SHP77 (cell line): ENCODE results near the gene PLCB1.
"Not testable (repeated sequence)": the region's sequence is repeated elsewhere in the genome, so short reads cannot be mapped to it uniquely, and the experiment has no call there.

Experiments
- DNase-seq, 2 experiments: peaks; one replicate each; lab custom pipeline; 2025; lab: John Stamatoyannopoulos, UW

Gene PLCB1

GRCh38 chr20:8156235-8157079 is 24.4 kb downstream of the PLCB1 start:
- peak; percentile 61 to 66 for DNase-seq

- DNase-seq = not testable (repeated sequence)
Observed at GRCh38 chr20:8159217-8159616, 27.2 kb downstream of the PLCB1 start.

DNA sequence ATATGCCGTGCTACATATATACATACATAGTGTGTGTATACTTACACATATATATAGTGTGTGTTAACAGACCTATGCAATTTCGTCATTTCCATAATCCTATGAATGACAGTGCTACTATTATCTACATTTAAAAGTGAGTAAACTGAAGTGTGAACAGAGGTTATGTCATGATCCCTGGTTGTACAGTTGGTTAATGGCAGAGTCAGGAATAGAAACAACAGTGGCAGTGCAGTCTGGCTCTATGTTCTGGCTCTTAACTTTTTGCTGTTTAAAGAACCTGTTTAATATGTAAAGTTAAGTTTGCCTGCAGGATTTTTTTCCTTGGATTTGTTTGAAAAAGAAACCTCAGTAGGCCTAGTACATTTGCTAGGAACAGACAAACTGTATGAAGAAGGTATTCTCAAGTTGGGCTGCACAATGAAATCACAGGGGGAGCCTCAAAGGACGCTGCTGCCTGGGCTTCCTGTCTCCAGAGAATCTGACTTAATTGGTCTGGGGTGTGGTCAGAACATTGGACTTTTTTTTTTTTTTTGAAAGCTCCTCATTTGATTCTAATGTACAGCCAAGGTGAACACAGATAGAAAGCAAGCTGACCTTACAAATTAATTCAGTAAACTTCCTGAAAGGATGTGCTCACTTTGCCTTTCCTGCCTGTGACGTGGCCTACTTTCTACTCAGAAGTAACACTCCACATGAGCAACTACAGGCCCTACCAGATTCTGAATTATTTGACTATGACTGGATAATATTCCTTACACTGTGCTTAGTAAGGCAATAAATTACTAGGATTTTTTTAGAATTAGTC is 29.4 kb downstream of the PLCB1 start:
- DNase-seq = no peak

DNA sequence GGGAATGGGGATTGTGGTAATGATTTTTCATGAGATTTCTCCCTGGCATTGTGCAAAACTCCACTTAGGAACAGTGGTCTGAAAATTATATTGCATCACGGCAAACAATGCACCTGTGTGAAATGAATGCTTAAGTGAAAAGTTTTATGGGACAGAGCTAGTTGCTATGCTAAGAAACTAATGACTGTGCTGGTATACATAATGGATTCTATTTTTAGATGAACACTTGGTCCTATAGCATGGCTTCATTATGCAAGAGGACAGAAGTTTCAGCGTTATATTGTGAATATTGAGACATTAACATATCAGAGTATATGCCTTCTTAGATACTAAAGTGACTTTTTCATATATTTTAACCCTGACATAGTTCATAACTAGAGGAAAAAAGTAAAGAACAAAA is 30.5 kb downstream of the PLCB1 start:
- DNase-seq = no peak

- DNase-seq = no peak
Observed at GRCh38 chr20:8163543-8163942, 31.5 kb downstream of the PLCB1 start.

DNA sequence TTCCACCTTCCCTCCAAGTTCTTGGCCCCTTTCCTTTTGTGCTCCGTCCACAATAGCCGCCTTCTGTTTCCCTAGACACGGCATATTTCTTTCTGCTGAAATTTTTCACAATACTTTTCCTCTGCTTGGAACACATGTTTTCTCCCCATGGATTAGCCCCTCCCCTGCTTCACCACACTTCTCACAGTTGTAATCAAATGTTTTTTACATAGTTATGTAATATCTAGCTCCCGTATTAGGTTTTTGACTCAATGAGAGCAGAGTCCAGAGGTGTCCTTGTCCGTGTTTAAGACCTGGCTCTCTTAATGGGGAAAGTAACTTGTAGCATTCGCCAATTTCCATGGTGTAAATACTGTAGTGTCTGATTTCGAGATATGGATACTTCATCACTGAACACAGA is 34.7 kb downstream of the PLCB1 start:
- no peak for DNase-seq

DNA sequence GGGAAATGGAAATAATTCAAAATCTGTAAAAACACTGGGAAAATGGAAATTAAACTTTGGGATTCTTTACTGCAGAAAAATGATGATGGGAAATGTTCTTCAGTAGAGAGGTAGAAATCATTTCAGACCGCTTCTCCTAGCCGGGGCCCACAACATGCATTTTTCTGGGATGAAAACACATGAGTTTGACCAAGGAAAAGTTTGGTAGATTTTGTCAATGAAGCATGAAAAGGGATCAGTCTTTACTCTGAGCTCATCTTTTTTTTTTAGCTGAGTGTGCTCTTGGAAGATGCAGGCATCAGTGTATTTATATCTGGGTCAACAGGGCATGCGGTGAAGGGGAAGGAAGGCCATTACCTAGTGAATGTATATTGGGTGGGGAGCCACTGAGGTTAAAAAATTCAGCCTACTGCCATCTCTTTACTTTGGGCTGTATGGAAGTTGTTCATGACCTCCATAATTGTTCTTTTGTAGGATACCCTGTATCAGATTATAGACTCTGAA is 36.8 kb downstream of the PLCB1 start:
- no peak for DNase-seq

DNA sequence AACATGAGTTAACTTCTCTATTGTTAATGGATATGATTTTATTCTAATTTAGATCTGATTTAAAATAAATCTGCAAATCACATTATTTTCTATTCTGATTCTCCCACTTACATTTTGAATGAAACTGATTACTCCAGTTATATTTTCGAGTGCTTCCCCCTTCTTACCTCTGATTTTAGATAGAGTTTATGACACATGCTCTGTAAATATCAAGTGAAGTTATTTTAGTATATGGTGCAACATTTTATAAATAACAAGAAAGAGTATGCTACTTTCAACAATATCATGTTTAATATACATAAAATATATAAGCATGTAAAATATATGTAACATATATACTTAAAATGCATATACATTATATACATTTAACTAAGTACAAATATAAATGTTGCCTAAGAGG is 38.9 kb downstream of the PLCB1 start:
- DNase-seq = no peak

- DNase-seq = no peak
Observed at GRCh38 chr20:8172191-8172590, 40.1 kb downstream of the PLCB1 start.

DNA sequence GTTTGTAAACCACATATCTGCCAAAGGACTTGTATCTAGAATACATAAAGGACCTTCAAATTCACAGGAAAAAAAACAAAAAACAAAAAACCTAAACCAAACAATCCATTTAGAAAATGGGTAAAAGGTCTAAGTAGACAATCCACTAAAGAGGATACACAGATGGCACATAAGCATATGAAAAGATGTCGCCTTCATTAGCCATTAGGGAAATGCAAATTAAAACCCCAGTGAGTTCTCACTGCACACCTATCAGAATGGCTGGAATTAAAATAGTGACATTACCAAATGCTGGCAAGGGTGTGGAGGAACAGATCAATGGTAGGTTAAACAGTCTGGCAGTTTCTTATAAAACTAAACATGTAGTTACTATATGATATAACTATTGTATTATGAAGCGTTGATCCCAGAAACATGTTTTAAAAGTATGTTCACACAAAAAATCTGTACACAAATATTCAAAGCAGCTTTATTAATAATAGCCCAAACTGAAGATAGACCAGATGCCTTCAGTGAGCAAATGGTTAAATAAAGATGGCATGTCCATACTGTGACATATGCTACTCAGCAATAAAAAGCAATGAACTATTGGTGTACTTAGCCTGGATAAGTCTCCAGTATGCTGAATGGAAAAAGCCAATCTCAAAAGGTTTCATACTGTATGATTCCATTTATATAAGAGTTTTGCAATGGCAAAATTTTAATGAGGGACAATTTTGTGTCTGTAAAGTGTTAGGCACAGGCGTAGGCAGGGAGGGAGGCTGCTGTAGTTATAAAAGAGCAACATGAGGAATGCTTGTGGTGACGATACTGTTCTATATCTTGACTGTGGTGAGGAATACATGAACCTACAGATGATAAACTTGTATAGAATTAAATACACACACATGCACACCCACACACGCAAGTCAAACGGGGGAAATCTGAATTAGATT is 43.9 kb downstream of the PLCB1 start:
- DNase-seq = no peak

DNA sequence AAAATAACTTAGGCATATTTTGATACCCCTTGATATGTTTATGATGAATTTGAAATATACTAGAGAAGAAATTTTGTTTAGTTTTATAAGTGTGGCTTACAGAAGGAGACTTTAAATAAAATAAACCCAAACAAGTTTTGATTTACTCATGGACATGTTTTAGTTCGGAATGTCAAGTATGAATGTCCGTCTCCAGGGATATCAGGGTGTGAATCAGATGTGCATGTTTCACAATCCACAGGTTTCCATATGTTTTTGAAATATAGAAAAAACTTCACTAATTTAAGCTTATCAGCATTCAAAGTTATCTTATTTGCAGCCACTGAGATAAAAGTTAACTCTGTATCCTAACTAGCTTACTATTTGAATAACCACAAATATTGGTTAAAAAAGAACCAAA is 51.5 kb downstream of the PLCB1 start:
- no peak for DNase-seq

- DNase-seq = no peak
Observed at GRCh38 chr20:8187740-8188139, 55.7 kb downstream of the PLCB1 start.

DNA sequence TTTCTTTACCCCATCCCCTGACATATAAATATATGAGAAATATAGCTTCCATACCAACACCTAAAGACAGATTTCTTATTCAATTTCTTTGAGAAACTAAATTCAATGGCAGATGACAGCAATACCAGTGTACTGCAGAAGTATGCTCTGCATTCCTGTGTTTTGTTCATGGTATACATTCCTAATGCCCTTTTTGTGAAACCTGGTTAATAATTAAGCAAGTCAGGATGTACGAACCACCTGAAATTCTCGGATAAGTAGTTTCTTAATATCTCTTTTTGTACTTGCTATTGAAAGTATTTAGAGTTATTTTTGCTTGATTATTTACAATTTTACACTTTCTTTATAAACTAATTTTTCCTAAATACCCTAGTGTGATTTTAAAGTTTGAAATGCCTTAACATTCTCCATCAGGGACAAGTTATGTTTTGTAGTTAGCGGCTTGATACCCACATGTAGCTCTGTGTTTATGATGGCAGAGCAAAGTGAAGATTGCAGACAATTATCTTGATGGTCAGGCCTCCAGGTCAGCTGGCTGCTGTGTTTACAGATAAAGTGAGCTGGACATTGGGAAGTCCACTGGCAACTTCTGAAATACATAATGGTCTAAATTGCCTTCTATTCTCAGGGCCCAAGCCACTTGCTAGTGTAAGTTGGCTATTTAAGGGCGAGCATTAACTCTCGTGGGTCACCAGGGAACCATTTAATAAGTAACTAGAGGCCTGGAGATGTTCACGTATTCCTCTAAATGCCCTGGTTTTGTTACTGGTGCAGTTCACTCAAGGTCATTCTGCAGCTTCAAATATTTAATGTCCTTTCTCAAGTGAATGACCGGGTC is 58.2 kb downstream of the PLCB1 start:
- DNase-seq = no peak

- DNase-seq = no peak
Observed at GRCh38 chr20:8194721-8195120, 62.7 kb downstream of the PLCB1 start.

DNA sequence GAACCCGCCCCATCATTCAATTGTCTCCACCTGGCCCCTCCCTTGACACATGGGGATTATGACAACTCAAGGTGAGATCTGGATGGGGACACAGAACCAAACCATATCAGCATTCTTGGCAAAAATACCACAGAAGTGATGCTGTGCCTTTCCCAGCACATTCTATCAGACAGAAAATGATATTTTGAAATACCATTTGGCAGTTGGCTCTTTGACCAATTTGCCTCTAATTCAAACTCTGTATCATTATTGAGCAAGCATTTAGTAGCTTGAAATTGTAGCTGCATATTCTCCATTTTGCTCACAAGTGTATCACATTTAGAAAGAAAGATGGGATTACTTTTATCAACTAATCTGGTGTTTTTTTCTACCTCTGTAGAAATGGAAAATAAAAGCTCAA is 64.0 kb downstream of the PLCB1 start:
- DNase-seq = no peak

GRCh38 chr20:8200220-8200619 is 68.2 kb downstream of the PLCB1 start:
- no peak for DNase-seq

DNA sequence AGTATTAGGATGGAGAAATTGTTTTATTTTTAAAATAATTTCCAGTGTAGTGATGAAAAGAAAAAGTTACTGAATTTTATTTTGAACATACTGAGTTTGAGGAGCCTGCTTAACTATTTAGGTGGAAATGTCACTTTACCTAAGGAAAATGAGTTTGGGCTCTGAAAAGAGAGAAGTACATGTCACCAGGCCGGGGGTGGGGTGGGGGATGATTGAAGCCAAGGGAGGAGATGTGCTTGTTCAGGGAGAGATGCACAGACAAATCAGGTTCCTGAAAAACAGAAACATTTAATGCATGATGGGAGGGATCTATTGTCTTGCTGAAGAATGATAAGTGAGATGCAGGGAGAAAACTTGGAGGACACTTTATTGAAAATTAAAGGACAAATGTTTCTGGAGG is 71.3 kb downstream of the PLCB1 start:
- no peak for DNase-seq

DNA sequence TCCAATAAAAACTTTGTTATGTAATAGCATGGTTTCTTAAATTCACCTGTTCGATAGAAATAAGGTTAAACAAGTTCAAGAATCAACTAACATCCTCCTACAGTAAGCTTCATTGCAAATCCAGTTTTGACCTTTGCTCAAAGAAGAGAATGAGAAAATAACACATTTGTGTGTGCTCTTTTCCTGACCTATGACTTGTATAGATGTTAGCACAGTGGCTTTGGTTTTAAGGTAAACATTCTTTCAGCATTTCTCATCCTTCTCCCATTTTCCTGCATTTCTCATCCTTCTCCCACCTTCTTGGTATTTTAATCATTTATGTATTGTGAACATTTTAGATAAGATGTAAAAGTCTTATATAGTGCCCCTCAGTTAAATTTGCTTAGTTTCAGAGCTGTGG is 73.9 kb downstream of the PLCB1 start:
- DNase-seq = no peak

- no peak for DNase-seq
Observed at GRCh38 chr20:8208226-8208625, 76.2 kb downstream of the PLCB1 start.

- no peak for DNase-seq
Observed at GRCh38 chr20:8209061-8209460, 77.0 kb downstream of the PLCB1 start.

DNA sequence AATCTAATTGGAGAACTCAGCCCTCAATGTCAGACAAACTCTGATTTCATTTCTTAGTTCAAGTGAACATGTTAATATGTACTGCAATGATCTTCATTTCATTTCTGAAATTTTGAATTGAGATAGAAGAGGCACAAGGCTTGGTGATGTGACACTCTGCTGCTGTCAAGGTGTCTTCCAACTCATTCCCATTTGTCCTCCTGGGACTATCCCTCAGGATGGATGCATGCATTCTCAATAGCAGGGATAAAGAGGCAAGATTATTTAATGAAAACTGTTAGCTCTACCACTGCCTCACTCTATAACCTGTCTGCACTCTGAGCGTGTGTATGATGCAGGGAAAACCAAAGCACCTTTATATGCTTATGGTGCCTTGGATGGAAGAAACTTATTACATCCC is 78.7 kb downstream of the PLCB1 start:
- DNase-seq = no peak
